Stomach (tissue), 9 donors: ENCODE measurements around the gene MED13L. TPM values are rescaled to one million over a fixed set of nuclear protein-coding genes. Genes with fewer than 3 reads are reported as not detected.

ENCODE experiments used
- DNase-seq, 2 donors: peaks; one replicate each; pipeline versions ENCODE4 v3.0.0 to v3.0.0-alpha.2; 2013 to 2019
- H3K27ac ChIP-seq, 5 donors: fragments of 200-600 bp in 4 of 5; sonication (generic) in 4 of 5; one replicate each; pipeline ENCODE4 v1.5.1; 2013 to 2019; ENCODE audit warnings: mild to moderate bottlenecking in 1 of 5, moderate library complexity in 1 of 5
- H3K27me3 ChIP-seq, 3 donors: fragments of 200-600 bp; sonication (generic); one replicate each; pipeline ENCODE4 v1.5.1; 2017 to 2019; ENCODE audit warnings: mixed run types in 1 of 3
- H3K36me3 ChIP-seq, 4 donors: fragments of 200-600 bp; sonication (generic); 1 replicate in 3 of 4; 2 replicates in 1 of 4; pipeline ENCODE4 v1.5.1; 2016 to 2019
- H3K4me1 ChIP-seq, 4 donors: fragments of 200-600 bp; sonication (generic); one replicate each; pipeline ENCODE4 v1.5.1; 2016 to 2019
- H3K4me3 ChIP-seq, 4 donors: fragments of 200-600 bp; sonication (generic) in 3 of 4; one replicate each; pipeline ENCODE4 v1.5.1; 2016 to 2019; ENCODE audit warnings: mild to moderate bottlenecking in 1 of 4
- H3K9me3 ChIP-seq, 4 donors: fragments of 200-600 bp; sonication (generic); one replicate each; pipeline ENCODE4 v1.5.1; 2016 to 2019
- CTCF ChIP-seq, 7 experiments: fragments of 450-650 bp in 4 of 7; fragments of 200-600 bp in 3 of 7; sonication (generic) in 3 of 7; IDR thresholded peaks; one replicate each; pipeline ENCODE4 v1.5.1; 2016 to 2019; ENCODE audit warnings: antibody characterized with exemption in 7 of 7, control low read depth in 2 of 7, mild to moderate bottlenecking in 1 of 7
- EP300 ChIP-seq: sonication (generic); formaldehyde crosslinking; IDR thresholded peaks from one replicate; pipeline ENCODE4 v1.6.1; 2017; ENCODE audit warnings: antibody characterized with exemption
- POLR2A ChIP-seq, 4 donors: fragments of 450-650 bp; IDR thresholded peaks; one replicate each; pipeline ENCODE4 v1.6.1; 2016; ENCODE audit warnings: antibody characterized with exemption in 4 of 4, control low read depth in 2 of 4, mild to moderate bottlenecking in 1 of 4, moderate library complexity in 1 of 4
- POLR2AphosphoS5 ChIP-seq, 3 donors: sonication (generic); formaldehyde crosslinking; IDR thresholded peaks; one replicate each; pipeline ENCODE4 v1.6.1; 2016; ENCODE audit warnings: antibody characterized with exemption in 3 of 3
- WGBS, 5 donors: extraction: QIAGEN DNeasy Blood & Tissue Kit in 3 of 5; methylation state at CpG; one replicate each; pipeline versions ENCODE4 v1.1.5 to v1.1.7; 2013 to 2018; 5-methylcytosine and 5-hydroxymethylcytosine counted together
- intact Hi-C: fragments of 100-400 bp; cut with DNase I; formaldehyde crosslinking; loops from one replicate; pipeline ENCODE4 v1.15.1; 2023; ENCODE audit warnings: low total_unique reads
- polyA plus RNA-seq, 3 donors: library from polyadenylated mRNA; stranded (reverse); fragments of 200-250 nt; gene quantifications; one replicate each; pipeline ENCODE4 v1.2.3, GENCODE V29; 2013
- total RNA-seq, 5 donors: library from RNA; depleted of rRNA; stranded (reverse); fragments of >200 nt; gene quantifications; one replicate each; pipeline versions ENCODE4 v1.1.0 to v1.2.3, GENCODE V29; 2014 to 2016
- donor health status: healthy with polysubstance abuse.
- donor health status: Bipolar disorder and iron deficiency.
- donor health status: healthy.

MED13L gene
- total and polyA plus RNA-seq, 8 donors = 10.4 to 305 (median 72.7) TPM

- Histone ChIP-seq H3K4me1 (peaks cover 0 to 89% (median 42%) of the 10 kb centered on the region in 4 donors), H3K27ac (peak overlapping the region in 1 of 5 donors; percentile 2), H3K4me3 (no peak overlapping the region), H3K9me3 (no peaks in the 10 kb centered on the region), H3K27me3 (no peaks in the 10 kb centered on the region), H3K36me3 (no peaks in the 10 kb centered on the region)
- TF ChIP-seq POLR2AphosphoS5 (IDR thresholded peaks at IDR 0.05) (no peak), EP300 (no peak), CTCF (IDR thresholded peaks at IDR 0.05) (no peak), POLR2A (IDR thresholded peaks at IDR 0.05) (no peak)
- 37 to 52% (median 44%) methylated on average over 3 of the region's 3 CpGs for WGBS, 5 donors
- DNase-seq = no peak
- intact Hi-C loops = no loop called here
Observed at GRCh38 chr12:116067892-116068291, 209.6 kb downstream of the MED13L start.

GRCh38 chr12:116066381-116067230 is 210.9 kb downstream of the MED13L start:
- no peaks in the 10 kb centered on the region for H3K9me3 ChIP-seq
- H3K27me3 ChIP-seq = no peaks in the 10 kb centered on the region
- H3K36me3 ChIP-seq = no peaks in the 10 kb centered on the region
- WGBS, 5 donors = 58 to 64% (median 63%) methylated on average over 7 of the region's 7 CpGs
- intact Hi-C loops = no loop called here
- no peak overlapping the region for H3K27ac ChIP-seq
- H3K4me3 ChIP-seq = no peak overlapping the region
- peak in 1 of 3 donors; percentile 21 for TF ChIP-seq POLR2AphosphoS5 (IDR thresholded peaks at IDR 0.05)
- TF ChIP-seq CTCF (IDR thresholded peaks at IDR 0.05) = peak in 5 of 7 experiments; percentile 54 to 72 (median 66)
- no peak for TF ChIP-seq POLR2A (IDR thresholded peaks at IDR 0.05)
- DNase-seq = peak; percentile 57 to 81
- H3K4me1 ChIP-seq = peaks cover 0 to 81% (median 40%) of the 10 kb centered on the region in 4 donors

- Histone ChIP-seq H3K9me3 (no peaks in the 10 kb centered on the region), H3K27me3 (no peaks in the 10 kb centered on the region), H3K4me1 (peaks cover 0 to 88% (median 43%) of the 10 kb centered on the region in 4 donors), H3K27ac (no peak overlapping the region), H3K4me3 (no peak overlapping the region), H3K36me3 (no peaks in the 10 kb centered on the region)
- intact Hi-C loops = no loop called here
- WGBS, 5 donors = 69 to 85% (median 75%) methylated on average over 1 of the region's 1 CpG
- TF ChIP-seq POLR2A (IDR thresholded peaks at IDR 0.05) = no peak
- peak in 1 of 2 donors; percentile 44 for DNase-seq
Observed at GRCh38 chr12:116065606-116066005, 211.9 kb downstream of the MED13L start.

- intact Hi-C loops = no loop called here
- no peak for TF ChIP-seq EP300
- peaks cover 0 to 88% (median 41%) of the 10 kb centered on the region in 4 donors for H3K4me1 ChIP-seq
Observed at GRCh38 chr12:116064493-116064892, 213.0 kb downstream of the MED13L start.

GRCh38 chr12:116062698-116063097 is 214.8 kb downstream of the MED13L start:
- TF ChIP-seq CTCF (IDR thresholded peaks at IDR 0.05) (no peak), POLR2AphosphoS5 (IDR thresholded peaks at IDR 0.05) (no peak), EP300 (no peak), POLR2A (IDR thresholded peaks at IDR 0.05) (no peak)
- H3K27ac ChIP-seq = no peak overlapping the region

More at GRCh38 chr12:116064493-116064892, 213.0 kb downstream of the MED13L start:
- Histone ChIP-seq H3K9me3 (no peaks in the 10 kb centered on the region), H3K4me3 (no peak overlapping the region), H3K27ac (no peak overlapping the region), H3K27me3 (no peaks in the 10 kb centered on the region), H3K36me3 (no peaks in the 10 kb centered on the region)
- DNase-seq = peak in 1 of 2 donors; percentile 14
- WGBS, 5 donors = 66 to 84% (median 77%) methylated on average over 4 of the region's 4 CpGs

More at GRCh38 chr12:116062698-116063097, 214.8 kb downstream of the MED13L start:
- intact Hi-C loops = no loop called here
- H3K9me3 ChIP-seq = no peaks in the 10 kb centered on the region
- H3K4me1 ChIP-seq = peaks cover 0 to 87% (median 36%) of the 10 kb centered on the region in 4 donors
- 95 to 99% (median 98%) methylated on average over 4 of the region's 4 CpGs for WGBS, 5 donors
- no peaks in the 10 kb centered on the region for H3K27me3 ChIP-seq
- no peak for DNase-seq
- H3K4me3 ChIP-seq = no peak overlapping the region
- no peaks in the 10 kb centered on the region for H3K36me3 ChIP-seq
